ENCODE results near the gene LSAMP.

LSAMP gene

GRCh38 chr3:115843206-115843605, 602.1 kb downstream of the LSAMP start:
- no peaks in the 10 kb centered on the region for H3K27me3 Mint-ChIP-seq (ENCODE audit: low read depth, poor library complexity)
- no peaks in the 10 kb centered on the region for H3K9me3 Mint-ChIP-seq
- H3K4me3 Mint-ChIP-seq: no peak overlapping the region
- H3K27ac Mint-ChIP-seq: no peak overlapping the region
- TF ChIP-seq, protein P1, sequence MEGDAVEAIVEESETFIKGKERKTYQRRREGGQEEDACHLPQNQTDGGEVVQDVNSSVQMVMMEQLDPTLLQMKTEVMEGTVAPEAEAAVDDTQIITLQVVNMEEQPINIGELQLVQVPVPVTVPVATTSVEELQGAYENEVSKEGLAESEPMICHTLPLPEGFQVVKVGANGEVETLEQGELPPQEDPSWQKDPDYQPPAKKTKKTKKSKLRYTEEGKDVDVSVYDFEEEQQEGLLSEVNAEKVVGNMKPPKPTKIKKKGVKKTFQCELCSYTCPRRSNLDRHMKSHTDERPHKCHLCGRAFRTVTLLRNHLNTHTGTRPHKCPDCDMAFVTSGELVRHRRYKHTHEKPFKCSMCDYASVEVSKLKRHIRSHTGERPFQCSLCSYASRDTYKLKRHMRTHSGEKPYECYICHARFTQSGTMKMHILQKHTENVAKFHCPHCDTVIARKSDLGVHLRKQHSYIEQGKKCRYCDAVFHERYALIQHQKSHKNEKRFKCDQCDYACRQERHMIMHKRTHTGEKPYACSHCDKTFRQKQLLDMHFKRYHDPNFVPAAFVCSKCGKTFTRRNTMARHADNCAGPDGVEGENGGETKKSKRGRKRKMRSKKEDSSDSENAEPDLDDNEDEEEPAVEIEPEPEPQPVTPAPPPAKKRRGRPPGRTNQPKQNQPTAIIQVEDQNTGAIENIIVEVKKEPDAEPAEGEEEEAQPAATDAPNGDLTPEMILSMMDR (IDR thresholded peaks at IDR 0.05): no peak
- no peaks in the 10 kb centered on the region for H3K4me1 Mint-ChIP-seq
- peaks cover 7% of the 10 kb centered on the region for H3K36me3 Mint-ChIP-seq (ENCODE audit: low read depth)
- no peak for DNase-seq

DNA sequence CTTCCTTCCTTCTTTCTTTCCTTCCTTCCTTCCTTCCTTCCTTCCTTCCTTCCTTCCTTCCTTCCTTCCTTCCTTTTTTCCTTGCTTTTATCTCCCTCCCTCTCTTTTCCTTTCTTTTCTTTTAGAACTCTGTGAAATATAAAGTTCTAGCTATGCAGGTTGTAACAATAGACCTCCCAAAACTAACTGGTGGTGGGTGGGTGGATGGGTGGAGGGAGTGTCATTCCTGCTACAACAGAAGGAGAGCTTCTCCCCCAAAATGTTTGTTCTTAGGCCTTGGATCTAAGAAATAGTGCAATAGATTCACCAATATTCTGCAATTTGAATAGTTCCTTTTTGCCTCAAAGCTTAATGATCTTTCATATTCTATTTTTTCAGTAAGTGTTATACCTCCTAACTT, 606.0 kb downstream of the LSAMP start:
- DNase-seq: no peak
- H3K27me3 Mint-ChIP-seq (ENCODE audit: low read depth, poor library complexity): no peaks in the 10 kb centered on the region
- H3K36me3 Mint-ChIP-seq (ENCODE audit: low read depth): peaks cover 3% of the 10 kb centered on the region
- TF ChIP-seq, protein P1 (IDR thresholded peaks at IDR 0.05): no peak
- H3K27ac Mint-ChIP-seq: no peak overlapping the region
- H3K9me3 Mint-ChIP-seq: no peaks in the 10 kb centered on the region
- H3K4me3 Mint-ChIP-seq: no peak overlapping the region
- no peaks in the 10 kb centered on the region for H3K4me1 Mint-ChIP-seq

GRCh38 chr3:115838786-115839185, 606.5 kb downstream of the LSAMP start:
- Mint-ChIP-seq H3K27ac (no peak overlapping the region), H3K27me3 (ENCODE audit: low read depth, poor library complexity) (no peaks in the 10 kb centered on the region), H3K4me3 (no peak overlapping the region), H3K36me3 (ENCODE audit: low read depth) (peaks cover 3% of the 10 kb centered on the region), H3K9me3 (no peaks in the 10 kb centered on the region), H3K4me1 (no peaks in the 10 kb centered on the region)
- no peak for DNase-seq
- TF ChIP-seq, protein P1 (IDR thresholded peaks at IDR 0.05): no peak

DNA sequence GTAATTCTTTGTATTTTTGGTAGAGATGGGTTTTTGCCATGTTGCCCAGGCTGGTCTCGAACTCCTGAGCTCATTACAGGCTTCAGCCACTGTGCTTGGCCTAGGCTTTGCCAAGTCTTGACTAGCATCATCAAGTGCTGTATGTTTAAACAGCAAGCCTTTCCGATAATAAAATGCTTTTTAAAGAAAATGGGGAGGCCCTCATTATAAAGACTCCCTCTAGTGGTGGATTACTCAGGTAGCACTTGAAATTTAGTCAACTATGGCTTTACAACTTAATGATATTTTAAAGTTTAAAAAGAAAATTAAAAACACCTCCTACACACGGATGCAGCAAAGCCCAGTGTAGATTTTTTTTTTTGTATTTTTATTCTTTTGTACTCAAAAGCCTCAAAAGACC, 608.3 kb downstream of the LSAMP start:
- DNase-seq: no peak
- Mint-ChIP-seq H3K27me3 (ENCODE audit: low read depth, poor library complexity) (no peaks in the 10 kb centered on the region), H3K4me1 (peaks cover under 1% of the 10 kb centered on the region), H3K36me3 (ENCODE audit: low read depth) (peaks cover 3% of the 10 kb centered on the region), H3K9me3 (no peaks in the 10 kb centered on the region), H3K4me3 (no peak overlapping the region), H3K27ac (no peak overlapping the region)
- TF ChIP-seq, protein P1 (IDR thresholded peaks at IDR 0.05): peak; percentile 63

- H3K9me3 Mint-ChIP-seq: no peaks in the 10 kb centered on the region
- peaks cover 3% of the 10 kb centered on the region for H3K36me3 Mint-ChIP-seq (ENCODE audit: low read depth)
- no peak for DNase-seq
- peaks cover 10% of the 10 kb centered on the region for H3K4me1 Mint-ChIP-seq
- H3K27ac Mint-ChIP-seq: no peak overlapping the region
- H3K27me3 Mint-ChIP-seq (ENCODE audit: low read depth, poor library complexity): no peaks in the 10 kb centered on the region
- H3K4me3 Mint-ChIP-seq: no peak overlapping the region
- TF ChIP-seq, protein P1 (IDR thresholded peaks at IDR 0.05): no peak
These were observed 609.3 kb downstream of the LSAMP start for GRCh38 chr3:115835946-115836345.

DNA sequence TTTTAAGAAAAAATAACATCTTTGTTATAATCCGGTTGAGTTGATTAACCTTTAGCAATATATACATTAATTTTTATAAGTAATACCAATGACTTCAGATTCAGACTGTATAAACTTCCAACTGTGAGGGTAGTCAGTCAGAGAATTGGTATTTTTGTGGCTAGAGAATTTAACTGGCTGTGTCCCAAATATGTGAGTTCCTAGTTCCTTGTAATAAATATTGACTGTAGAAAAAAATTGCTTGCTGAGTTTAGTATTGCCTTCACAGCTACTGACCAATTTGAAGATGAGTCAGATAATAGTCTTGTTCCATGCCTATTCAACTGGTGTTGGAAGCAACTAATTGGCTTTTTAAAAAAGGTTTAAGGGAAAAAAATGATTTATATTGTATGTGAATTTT, 611.2 kb downstream of the LSAMP start:
- Mint-ChIP-seq H3K27ac (no peak overlapping the region), H3K36me3 (ENCODE audit: low read depth) (no peaks in the 10 kb centered on the region), H3K4me3 (no peak overlapping the region), H3K27me3 (ENCODE audit: low read depth, poor library complexity) (no peaks in the 10 kb centered on the region), H3K4me1 (peaks cover 12% of the 10 kb centered on the region), H3K9me3 (no peaks in the 10 kb centered on the region)
- TF ChIP-seq, protein P1 (IDR thresholded peaks at IDR 0.05): no peak
- no peak for DNase-seq
